Gastroesophageal sphincter (tissue), 3 donors: Measurements from ENCODE around the gene CD37.

Experiments used
- EP300 ChIP-seq: sonication (generic); formaldehyde crosslinking; IDR thresholded peaks from one replicate; pipeline ENCODE4 v1.6.1; 2017; ENCODE audit warnings: antibody characterized with exemption, mild to moderate bottlenecking
- POLR2AphosphoS5 ChIP-seq: sonication (generic); formaldehyde crosslinking; IDR thresholded peaks from one replicate; pipeline ENCODE4 v1.6.1; 2017; ENCODE audit warnings: antibody characterized with exemption
- TF ChIP-seq, protein P1 (sequence below), 4 experiments: fragments of 200-600 bp in 2 of 4; fragments of 450-650 bp in 2 of 4; sonication (generic) in 1 of 4; IDR thresholded peaks; one replicate each; pipeline ENCODE4 v1.5.1; 2017 to 2019; ENCODE audit warnings: antibody characterized with exemption in 4 of 4, mild to moderate bottlenecking in 2 of 4, moderate library complexity in 2 of 4

DNA sequence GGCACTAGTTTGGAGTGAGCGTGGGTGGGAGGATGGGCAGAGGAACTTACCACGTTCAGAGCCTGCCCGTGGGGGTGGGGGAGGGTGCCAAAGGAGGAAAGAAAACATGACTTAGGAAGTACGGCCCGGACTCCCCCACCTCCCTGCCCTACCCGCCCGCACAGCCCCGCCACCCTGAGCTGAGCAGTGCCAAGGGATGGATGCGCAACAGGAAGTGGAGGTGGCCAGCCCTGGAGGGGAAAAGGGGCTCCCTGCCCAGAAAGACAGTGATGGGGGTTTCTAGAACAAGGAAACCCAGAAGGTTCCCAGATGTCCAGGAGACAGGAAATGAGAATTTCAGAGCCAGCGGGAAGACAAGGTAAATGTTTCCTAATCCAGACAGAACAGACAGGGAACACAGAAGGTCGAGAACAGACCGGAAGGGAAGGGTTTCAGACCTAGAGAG lies 20.7 kb downstream of the CD37 start:
- TF ChIP-seq, protein P1, sequence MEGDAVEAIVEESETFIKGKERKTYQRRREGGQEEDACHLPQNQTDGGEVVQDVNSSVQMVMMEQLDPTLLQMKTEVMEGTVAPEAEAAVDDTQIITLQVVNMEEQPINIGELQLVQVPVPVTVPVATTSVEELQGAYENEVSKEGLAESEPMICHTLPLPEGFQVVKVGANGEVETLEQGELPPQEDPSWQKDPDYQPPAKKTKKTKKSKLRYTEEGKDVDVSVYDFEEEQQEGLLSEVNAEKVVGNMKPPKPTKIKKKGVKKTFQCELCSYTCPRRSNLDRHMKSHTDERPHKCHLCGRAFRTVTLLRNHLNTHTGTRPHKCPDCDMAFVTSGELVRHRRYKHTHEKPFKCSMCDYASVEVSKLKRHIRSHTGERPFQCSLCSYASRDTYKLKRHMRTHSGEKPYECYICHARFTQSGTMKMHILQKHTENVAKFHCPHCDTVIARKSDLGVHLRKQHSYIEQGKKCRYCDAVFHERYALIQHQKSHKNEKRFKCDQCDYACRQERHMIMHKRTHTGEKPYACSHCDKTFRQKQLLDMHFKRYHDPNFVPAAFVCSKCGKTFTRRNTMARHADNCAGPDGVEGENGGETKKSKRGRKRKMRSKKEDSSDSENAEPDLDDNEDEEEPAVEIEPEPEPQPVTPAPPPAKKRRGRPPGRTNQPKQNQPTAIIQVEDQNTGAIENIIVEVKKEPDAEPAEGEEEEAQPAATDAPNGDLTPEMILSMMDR (IDR thresholded peaks at IDR 0.05) = no peak
- no peak for TF ChIP-seq POLR2AphosphoS5
- no peak for TF ChIP-seq EP300
